Stimulated activated CD8-positive, alpha-beta memory T cell treated with anti-CD3 and anti-CD28 coated beads, Interleukin-4, amount 100 ng/mL, for 4 hours (primary cell): ENCODE measurements around the gene DHRS7.

Experiments used
- DNase-seq, 2 donors: peaks; one replicate each; pipeline ENCODE4 v3.0.0-alpha.2; 2020; ENCODE audit warnings: low read depth in 2 of 2, low spot score in 1 of 2

Gene DHRS7

GRCh38 chr14:60164712-60165546 is at the start of gene DHRS7:
TSS of gene DHRS7 (minus strand) at chr14:60165398. CDS start at chr14:60165309, 89 bp downstream.
- peak in 1 of 2 donors; percentile 43 for DNase-seq

GRCh38 chr14:60214415-60215126 is 49.4 kb upstream of the DHRS7 start:
- no peak for DNase-seq

- DNase-seq: no peak
These were observed 48.8 kb upstream of the DHRS7 start for GRCh38 chr14:60214003-60214402.

GRCh38 chr14:60212503-60213371 is 47.5 kb upstream of the DHRS7 start:
- DNase-seq: no peak

GRCh38 chr14:60211153-60211552 is 46.0 kb upstream of the DHRS7 start:
- no peak for DNase-seq

- DNase-seq: no peak
These were observed 45.5 kb upstream of the DHRS7 start for GRCh38 chr14:60210703-60211102.

- DNase-seq: no peak
These were observed 41.8 kb upstream of the DHRS7 start for GRCh38 chr14:60206837-60207533.

- DNase-seq: no peak
These were observed 41.1 kb upstream of the DHRS7 start for GRCh38 chr14:60206249-60206670.

- DNase-seq: no peak
These were observed 39.9 kb upstream of the DHRS7 start for GRCh38 chr14:60204843-60205774.

- no peak for DNase-seq
These were observed 39.1 kb upstream of the DHRS7 start for GRCh38 chr14:60204104-60204842.

GRCh38 chr14:60199321-60199720 is 34.1 kb upstream of the DHRS7 start:
- DNase-seq: no peak

- no peak for DNase-seq
These were observed 32.6 kb upstream of the DHRS7 start for GRCh38 chr14:60197629-60198303.

GRCh38 chr14:60196291-60196690 is 31.1 kb upstream of the DHRS7 start:
- no peak for DNase-seq

- no peak for DNase-seq
These were observed 30.1 kb upstream of the DHRS7 start for GRCh38 chr14:60195179-60195810.

- DNase-seq: no peak
These were observed 25.0 kb upstream of the DHRS7 start for GRCh38 chr14:60189923-60190840.

- no peak for DNase-seq
These were observed 23.5 kb upstream of the DHRS7 start for GRCh38 chr14:60188696-60189095.

GRCh38 chr14:60188115-60188514 is 22.9 kb upstream of the DHRS7 start:
- no peak for DNase-seq
